ENCODE results near the gene LRCH1. TPM values are rescaled to one million over a fixed set of nuclear protein-coding genes. Genes with fewer than 3 reads are reported as not detected.

LRCH1 gene
- total and polyA plus RNA-seq, 10 of the 15 experiments (the other 5 are each of a cell fraction or from before 2014, with no cell fraction given) = 5.3 to 48.9 (median 14.4) TPM

DNA sequence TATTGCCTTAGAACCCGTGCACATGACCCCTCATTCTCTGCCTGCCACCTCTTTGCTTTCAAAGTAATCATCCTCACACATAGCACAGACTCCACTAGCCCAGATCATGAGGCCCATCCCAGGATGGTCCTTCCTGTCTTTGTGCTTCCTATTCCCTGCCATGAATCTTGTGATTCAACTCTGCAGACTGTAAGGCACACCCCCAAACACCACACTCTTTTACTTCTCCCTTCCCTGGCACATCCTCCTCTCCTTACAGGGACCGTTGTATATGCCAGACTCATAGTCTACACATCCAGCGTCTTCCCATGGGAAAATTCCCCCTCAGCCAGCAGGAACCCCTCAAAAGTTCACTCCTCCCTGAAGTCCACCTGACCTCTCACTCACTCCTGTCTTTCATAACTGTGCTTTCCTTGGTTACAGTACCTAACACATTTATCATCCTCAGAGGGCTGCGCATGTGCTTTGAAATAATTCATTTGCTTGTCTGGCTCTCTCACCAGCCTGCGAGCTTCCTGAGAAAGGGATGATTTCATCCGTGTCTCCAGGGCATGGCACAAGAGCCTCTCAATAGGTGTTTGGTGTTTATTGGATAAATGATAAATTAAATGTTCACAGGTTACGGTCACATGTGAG is 26.8 kb upstream of the LRCH1 start (continued):
- no peak for TF ChIP-seq ZNF592 (IDR thresholded peaks at IDR 0.05)
- no peak for TF ChIP-seq SREBF1 (IDR thresholded peaks at IDR 0.05; ENCODE audit: low read length)
- TF ChIP-seq, protein P1, sequence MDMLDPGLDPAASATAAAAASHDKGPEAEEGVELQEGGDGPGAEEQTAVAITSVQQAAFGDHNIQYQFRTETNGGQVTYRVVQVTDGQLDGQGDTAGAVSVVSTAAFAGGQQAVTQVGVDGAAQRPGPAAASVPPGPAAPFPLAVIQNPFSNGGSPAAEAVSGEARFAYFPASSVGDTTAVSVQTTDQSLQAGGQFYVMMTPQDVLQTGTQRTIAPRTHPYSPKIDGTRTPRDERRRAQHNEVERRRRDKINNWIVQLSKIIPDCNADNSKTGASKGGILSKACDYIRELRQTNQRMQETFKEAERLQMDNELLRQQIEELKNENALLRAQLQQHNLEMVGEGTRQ (IDR thresholded peaks at IDR 0.05; ENCODE audit: borderline replicate concordance, low read depth, low read length) = no peak
- TF ChIP-seq, protein P2, sequence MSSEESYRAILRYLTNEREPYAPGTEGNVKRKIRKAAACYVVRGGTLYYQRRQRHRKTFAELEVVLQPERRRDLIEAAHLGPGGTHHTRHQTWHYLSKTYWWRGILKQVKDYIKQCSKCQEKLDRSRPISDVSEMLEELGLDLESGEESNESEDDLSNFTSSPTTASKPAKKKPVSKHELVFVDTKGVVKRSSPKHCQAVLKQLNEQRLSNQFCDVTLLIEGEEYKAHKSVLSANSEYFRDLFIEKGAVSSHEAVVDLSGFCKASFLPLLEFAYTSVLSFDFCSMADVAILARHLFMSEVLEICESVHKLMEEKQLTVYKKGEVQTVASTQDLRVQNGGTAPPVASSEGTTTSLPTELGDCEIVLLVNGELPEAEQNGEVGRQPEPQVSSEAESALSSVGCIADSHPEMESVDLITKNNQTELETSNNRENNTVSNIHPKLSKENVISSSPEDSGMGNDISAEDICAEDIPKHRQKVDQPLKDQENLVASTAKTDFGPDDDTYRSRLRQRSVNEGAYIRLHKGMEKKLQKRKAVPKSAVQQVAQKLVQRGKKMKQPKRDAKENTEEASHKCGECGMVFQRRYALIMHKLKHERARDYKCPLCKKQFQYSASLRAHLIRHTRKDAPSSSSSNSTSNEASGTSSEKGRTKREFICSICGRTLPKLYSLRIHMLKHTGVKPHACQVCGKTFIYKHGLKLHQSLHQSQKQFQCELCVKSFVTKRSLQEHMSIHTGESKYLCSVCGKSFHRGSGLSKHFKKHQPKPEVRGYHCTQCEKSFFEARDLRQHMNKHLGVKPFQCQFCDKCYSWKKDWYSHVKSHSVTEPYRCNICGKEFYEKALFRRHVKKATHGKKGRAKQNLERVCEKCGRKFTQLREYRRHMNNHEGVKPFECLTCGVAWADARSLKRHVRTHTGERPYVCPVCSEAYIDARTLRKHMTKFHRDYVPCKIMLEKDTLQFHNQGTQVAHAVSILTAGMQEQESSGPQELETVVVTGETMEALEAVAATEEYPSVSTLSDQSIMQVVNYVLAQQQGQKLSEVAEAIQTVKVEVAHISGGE (CRISPR knock-in tag; IDR thresholded peaks at IDR 0.05) = no peak
- no peak for TF ChIP-seq NR2F1 (conservative IDR thresholded peaks at IDR 0.05)
- no peak for TF ChIP-seq RUNX3 (IDR thresholded peaks at IDR 0.05; ENCODE audit: low read length)
- TF ChIP-seq ZBTB4 (CRISPR knock-in tag; IDR thresholded peaks at IDR 0.05) = no peak

All from GM12878 (cell line).